ENCODE measurements around the gene XXYLT1. TPM values are rescaled to one million over a fixed set of nuclear protein-coding genes. Genes with fewer than 3 reads are reported as not detected.
"Not testable (repeated sequence)": the region's sequence is repeated elsewhere in the genome, so short reads cannot be mapped to it uniquely, and the experiment has no call there.

The XXYLT1 gene
- total RNA-seq, 1 donor from 2014 or later = 2.1 TPM

DNA sequence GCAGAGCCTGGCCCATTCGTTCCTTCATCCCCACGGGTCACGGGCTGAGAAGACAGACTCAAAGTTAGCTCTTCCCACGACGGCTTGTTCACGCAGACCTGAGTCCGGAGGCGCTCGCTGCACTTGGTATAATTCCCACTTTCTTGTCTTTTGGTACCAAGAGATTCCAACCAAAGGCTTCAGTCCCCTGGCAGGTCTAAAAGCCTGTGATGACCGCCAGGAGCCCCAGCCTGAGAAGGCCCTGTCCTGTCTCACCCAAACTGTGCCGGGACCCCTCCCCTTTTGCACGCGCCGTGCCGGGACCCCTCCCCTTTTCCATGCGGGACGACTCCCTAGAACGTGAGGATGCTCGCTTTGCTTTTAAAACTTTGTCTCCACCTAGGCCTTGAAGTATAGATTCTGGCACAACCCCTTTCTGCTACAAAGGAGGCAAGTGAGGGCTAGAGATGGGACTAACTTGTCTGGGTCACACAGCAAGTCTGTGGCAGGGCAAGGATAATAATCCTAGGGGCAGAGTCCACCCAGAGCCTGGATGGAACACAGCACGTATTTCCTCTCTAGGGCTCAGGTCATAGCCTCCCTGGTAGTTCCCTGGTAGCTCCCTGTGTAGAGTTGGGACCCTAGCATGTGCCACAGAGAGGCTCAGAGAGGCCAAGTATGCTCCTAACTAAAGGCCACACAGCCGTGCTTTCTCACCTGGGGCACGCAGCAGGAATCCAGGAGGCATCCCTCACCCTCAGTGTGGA lies 211.3 kb downstream of the XXYLT1 start:
- DNase-seq (peak; percentile 27), ATAC-seq (no peak)
- intact Hi-C loops (cut with micrococcal nuclease) = no loop called here

DNA sequence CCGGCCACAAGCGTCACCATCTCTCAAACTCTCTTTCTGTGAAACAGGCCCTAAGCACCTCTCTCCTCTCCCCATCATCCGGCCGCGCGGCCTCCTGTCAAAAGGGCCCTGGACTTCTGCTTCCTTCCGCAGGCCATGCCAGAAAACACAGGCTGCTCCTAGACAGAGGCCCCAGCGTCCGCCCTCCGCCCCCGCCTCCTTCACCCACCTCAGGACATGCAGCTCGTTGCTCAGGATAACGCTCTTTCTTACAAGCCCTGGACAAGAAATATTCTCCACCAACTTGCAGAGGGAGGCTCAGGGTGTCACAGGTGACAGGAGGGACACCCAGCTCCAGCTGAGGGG lies 212.0 kb downstream of the XXYLT1 start:
- intact Hi-C loops (cut with micrococcal nuclease) = no loop called here
- peak; percentile 44 for ATAC-seq

DNA sequence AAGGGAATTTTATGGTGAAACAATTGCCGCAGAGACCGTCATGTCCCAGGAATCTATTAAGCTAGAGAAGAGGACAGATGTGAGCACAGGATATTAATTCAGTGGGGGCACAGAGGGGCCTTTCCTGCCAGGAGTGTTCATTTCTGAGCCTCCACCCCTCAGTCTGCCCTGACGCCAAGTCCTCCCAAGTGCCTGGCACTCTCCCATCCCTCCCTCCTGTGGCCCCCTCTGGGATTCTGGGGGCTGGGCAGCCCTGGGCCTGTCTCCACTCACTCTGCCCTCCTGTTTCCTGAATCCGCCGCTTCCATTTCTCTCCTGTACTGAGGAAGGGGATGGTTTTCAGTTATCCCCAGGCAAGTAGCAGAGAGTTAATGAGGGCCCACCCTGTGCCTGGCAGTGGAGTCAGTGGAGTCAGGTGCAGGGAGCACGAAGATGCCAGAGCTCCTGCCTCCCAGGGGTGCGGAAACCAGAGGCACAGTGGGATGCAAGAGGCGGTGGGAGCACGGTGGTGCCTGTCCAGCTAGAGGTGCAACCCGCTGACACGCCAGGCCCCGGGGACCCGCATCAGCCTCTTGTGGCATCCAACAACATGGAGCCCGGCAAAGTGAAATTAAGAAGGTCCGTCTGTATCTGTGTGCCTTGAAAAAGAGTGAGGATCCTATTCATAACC lies 212.5 kb downstream of the XXYLT1 start:
- intact Hi-C loops (cut with micrococcal nuclease) = no loop called here
- peak; percentile 9 for DNase-seq
- ATAC-seq = no peak

More for the DNA sequence above, 212.0 kb downstream of the XXYLT1 start:
- DNase-seq = peak; percentile 60

DNA sequence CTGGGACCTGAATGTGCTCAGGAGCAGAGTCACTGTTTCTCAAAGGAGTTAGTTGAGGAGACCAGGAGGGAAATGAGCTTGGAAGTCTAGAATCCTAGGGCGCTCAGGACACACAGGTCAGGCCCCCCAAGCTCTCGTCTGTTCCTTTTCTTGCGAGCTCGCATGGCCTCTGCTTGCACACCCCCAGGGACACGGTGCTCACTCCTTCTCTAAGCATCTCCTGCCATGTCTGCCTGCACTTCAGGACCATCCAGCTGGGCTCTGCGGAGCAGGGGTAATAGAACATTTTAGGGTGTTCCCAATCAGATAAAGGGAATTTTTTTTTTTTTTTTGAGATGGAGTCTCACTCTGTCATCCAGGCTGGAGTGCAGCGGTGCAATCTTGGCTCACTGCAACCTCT lies 213.2 kb downstream of the XXYLT1 start:
- ATAC-seq = no peak
- intact Hi-C loops (cut with micrococcal nuclease) = no loop called here
- peak; percentile 8 for DNase-seq

- ATAC-seq (no peak), DNase-seq (peak; percentile 7)
- intact Hi-C loops (cut with micrococcal nuclease) = no loop called here
These were observed 214.5 kb downstream of the XXYLT1 start for GRCh38 chr3:195056506-195056905.

DNA sequence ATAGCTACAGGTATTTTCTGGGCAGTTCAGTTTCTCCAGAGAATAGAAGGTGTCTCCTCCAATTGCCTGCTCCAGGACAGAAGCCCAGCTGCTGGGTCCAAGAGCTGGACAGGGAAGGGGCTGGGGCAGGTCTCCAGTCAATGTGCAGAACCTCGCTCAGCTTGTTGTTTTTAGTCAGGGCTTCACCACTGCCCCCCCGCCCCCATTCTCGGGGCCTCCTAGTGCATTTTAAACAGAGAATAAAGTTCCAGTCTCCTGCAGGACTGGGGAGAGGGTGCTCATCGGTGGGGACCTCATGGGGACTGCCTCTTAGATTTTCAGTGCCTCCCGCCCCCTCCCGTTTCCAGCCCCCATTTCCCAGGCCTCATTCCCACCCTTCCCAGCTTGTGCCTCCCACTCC lies 216.6 kb downstream of the XXYLT1 start:
- intact Hi-C loops (cut with micrococcal nuclease) = no loop called here
- no peak for ATAC-seq
- peak; percentile 4 for DNase-seq

- DNase-seq (no peak), ATAC-seq (no peak)
- intact Hi-C loops (cut with micrococcal nuclease) = no loop called here
These were observed 218.0 kb downstream of the XXYLT1 start for GRCh38 chr3:195052939-195053338.

DNA sequence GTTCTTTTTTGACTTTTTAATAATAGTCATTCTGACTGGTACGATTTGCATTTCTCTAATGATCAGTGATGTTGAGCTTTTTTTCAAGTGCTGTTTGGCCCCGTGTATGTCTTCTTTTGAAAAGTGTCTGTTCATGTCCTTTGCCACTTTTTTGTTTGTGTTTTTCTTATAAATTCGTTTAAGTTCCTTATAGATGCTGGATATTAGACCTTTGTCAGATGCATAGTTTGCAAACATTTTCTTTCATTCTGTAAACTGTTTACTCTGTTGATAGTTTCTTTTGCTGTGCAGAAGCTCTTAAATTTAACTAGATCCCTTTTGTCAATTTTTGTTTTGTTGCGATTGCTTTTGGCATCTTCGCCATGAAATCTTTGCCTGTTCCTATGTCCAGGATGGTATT lies 220.7 kb downstream of the XXYLT1 start:
- intact Hi-C loops (cut with micrococcal nuclease); ATAC-seq: not testable (repeated sequence)

DNA sequence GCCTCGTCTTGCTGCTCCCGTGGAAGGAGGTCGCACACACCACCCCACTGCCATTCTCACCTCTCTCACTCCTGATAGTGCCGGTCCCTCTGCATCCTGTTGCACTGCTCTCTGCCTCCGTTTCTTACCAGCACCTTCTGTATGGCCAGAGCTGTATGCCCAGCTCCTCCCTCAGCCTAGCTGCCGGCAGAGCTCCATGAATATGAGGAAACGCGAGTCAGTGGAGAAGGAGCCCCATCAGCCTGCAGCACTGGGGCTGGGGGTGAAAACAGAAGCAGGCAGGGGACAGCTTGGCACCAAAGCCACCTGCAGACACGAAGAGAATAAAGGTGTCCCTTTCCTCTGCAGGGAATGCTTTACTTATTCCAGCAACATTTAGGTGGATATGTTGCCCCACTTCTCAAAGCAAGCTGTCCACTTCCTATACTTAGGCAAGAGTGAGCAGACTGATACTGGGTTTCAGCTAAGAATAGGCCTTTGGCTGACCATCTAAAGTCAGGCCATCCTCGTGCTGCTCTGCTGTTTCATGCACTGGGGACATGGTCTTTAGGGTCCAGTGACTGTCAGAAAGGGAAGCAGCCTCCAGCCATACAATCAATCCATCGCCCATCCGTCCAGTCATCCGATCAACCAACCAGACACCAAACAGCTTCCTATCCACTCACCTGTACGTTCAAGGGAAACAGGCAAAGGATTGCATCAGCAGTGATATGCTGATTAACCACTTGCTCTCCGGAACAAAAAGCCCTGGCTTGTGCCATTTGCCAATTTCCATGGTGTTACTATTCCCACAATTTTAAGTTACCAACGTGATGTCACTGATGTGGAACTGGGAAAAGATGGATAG lies 222.7 kb downstream of the XXYLT1 start:
- DNase-seq (peak; percentile 6), ATAC-seq (peak; percentile 62)
- intact Hi-C loops (cut with micrococcal nuclease) = no loop called here

More for the DNA sequence above, 220.7 kb downstream of the XXYLT1 start:
- not testable (repeated sequence) for DNase-seq

DNA sequence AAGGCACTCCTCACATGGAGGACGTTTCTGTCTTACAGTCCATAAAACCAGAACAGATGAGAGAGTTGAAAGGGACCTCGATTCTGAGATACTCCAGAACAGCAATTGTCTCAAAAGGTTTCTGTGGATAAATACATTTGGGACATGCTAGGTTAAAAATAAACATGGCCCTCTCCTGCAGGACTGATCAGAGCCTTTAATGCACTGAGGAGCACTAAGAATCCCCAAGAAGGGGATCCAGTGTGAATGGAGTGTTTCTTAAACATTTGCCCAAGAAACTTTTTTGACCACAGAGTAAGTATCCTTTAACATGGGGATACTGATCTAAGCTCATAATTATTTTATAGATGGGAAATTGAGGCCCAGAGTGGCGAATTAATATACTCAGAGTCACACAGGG lies 223.4 kb downstream of the XXYLT1 start:
- ATAC-seq (no peak), DNase-seq (no peak)
- intact Hi-C loops (cut with micrococcal nuclease) = no loop called here

DNA sequence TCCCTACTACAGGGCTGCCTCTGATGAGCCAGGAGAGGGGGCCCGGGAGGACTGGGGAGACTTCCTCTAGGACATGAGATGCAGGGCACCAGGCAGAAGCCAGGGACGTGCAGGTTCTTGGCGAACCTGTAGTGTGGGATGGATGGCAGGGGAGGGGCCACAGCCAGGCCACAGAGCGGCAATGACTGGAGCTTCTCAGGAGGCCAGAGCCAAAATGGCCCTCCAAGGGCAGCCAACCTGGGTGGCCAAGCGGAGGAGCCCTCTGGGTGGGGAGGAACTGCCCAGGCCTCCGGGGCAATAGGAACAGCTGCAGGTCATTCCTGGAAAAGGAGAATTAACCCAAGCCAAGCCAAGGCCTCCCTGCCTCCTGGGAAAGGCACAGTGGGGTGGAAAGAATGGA lies 224.5 kb downstream of the XXYLT1 start:
- ATAC-seq (no peak), DNase-seq (no peak)
- intact Hi-C loops (cut with micrococcal nuclease) = no loop called here

DNA sequence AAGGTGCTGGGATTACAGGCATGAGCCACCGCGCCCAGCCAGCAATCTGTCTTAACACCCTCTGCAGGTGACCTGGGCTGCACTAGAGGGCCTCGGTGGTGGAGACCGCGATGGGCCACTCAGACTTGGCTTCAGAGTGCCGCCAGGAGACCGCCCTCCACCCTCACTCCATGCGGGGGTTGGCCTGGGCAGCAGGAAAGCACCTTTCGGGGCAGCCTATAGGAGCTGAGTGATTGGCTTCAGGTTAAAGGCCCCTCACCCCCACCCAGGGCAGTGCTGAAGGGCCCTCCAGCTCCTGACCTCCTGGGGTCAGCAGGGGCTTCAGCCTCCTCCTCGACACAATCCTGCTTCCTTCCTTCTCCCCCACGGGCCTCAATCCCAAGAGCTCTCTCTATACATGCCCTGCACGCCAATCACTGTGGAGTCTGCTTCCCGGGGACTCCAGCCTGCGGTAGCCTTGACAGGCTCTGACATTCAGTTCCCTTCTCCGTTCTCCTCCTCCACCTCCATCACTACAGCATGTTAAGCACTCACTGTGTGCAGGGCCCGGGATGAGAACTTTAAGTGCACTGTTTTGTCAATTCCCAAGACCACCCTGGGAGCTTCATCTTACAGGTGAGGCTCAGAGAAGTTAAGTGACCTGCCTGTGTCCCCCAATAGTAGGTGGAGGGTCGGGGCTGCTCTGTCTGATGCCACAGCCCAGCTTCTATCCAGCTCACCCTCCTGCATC lies 225.3 kb downstream of the XXYLT1 start:
- intact Hi-C loops (cut with micrococcal nuclease) = no loop called here
- DNase-seq = no peak
- ATAC-seq = no peak

GRCh38 chr3:195044411-195044810 lies 226.5 kb downstream of the XXYLT1 start:
- no peak for ATAC-seq
- no peak for DNase-seq
- intact Hi-C loops (cut with micrococcal nuclease) = no loop called here

GRCh38 chr3:195043607-195044339 lies 227.2 kb downstream of the XXYLT1 start:
- intact Hi-C loops (cut with micrococcal nuclease) = no loop called here
- ATAC-seq (no peak), DNase-seq (no peak)

DNA sequence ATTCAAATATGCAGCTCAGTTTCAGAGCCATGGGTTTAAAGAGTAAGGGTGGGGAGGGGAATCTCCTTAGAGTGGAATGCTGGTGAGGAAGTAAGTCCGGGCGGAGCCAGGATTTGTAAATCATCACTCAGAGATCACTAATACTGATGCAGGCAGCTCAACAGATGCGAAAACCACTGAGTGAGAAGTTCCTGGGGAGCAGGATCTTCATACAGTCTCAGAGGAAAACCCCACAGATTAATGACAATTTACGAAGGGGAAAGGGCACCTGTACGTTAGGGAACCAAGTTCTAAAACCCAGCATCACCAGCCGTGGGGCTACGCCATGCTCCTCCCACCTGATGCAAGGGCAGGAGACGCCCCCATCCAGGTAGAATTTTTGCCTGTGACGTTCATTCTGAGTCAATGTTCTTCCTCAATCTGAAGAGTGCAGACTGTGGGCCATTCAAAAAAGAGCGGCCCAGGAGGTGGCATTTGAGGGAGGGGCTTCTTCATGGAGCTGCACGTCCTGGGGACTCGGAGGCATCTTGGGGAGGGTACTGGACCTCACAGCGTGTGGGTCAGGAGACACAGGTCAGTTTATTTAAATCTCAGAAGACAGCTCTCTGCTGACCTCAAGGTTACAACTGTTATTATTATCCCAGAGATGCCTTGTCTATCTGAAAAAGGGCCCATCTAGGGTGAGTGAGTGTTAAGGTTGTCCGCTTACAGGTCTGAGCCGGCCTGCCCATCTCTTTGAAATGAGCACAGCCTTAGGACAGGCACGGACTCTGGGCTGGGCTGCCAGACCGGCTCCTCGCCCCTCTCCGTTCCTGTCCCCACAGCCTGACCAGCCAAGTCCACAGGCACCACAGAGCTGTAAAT lies 228.0 kb downstream of the XXYLT1 start:
- intact Hi-C loops (cut with micrococcal nuclease) = no loop called here
- DNase-seq (no peak), ATAC-seq (no peak)

GRCh38 chr3:195041871-195042742 lies 228.9 kb downstream of the XXYLT1 start:
- no peak for ATAC-seq
- intact Hi-C loops (cut with micrococcal nuclease) = no loop called here
- DNase-seq = no peak

Measured in left ventricle myocardium superior (tissue), 1 donor.